Lung (tissue), 12 donors: ENCODE data around the gene AKR7A3. TPM values are rescaled to one million over a fixed set of nuclear protein-coding genes. Genes with fewer than 3 reads are reported as not detected.
"Not testable (repeated sequence)": the region's sequence is repeated elsewhere in the genome, so short reads cannot be mapped to it uniquely, and the experiment has no call there.

Experiments used
- ATAC-seq: fragments of 200-7000 bp; cut with Tn5 transposase; one replicate; pipeline ENCODE4 v1.9.1; 2020; ENCODE audit warnings: moderate number of reproducible peaks; ENCODE audit not compliant: insufficient read depth, low FRiP score
- DNase-seq, 3 donors: peaks; one replicate each; pipeline ENCODE4 v3.0.0-alpha.2; 2013 to 2017
- H3K27ac ChIP-seq, 2 donors: one replicate each; pipeline ENCODE4 v1.5.1; 2013; ENCODE audit warnings: mild to moderate bottlenecking in 2 of 2, moderate library complexity in 2 of 2, control low read depth in 1 of 2, inconsistent platforms in 1 of 2, low read depth in 1 of 2, low read length in 1 of 2
- H3K27me3 ChIP-seq, 3 donors: one replicate each; pipeline ENCODE4 v1.5.1; 2013; ENCODE audit warnings: low read length in 2 of 3; ENCODE audit not compliant: control insufficient read depth in 3 of 3, insufficient read depth in 3 of 3
- H3K36me3 ChIP-seq, 4 donors: one replicate each; pipeline ENCODE4 v1.5.1; 2013; ENCODE audit warnings: low read length in 4 of 4, mild to moderate bottlenecking in 1 of 4, moderate library complexity in 1 of 4; ENCODE audit not compliant: control insufficient read depth in 4 of 4, insufficient read depth in 4 of 4
- H3K4me1 ChIP-seq, 5 donors: one replicate each; pipeline ENCODE4 v1.5.1; 2013; ENCODE audit warnings: low read length in 5 of 5, mild to moderate bottlenecking in 2 of 5, moderate library complexity in 1 of 5; ENCODE audit not compliant: control insufficient read depth in 5 of 5, insufficient read depth in 5 of 5
- H3K4me3 ChIP-seq: one replicate; pipeline ENCODE4 v1.5.1; 2013; ENCODE audit warnings: mild to moderate bottlenecking, control low read depth, moderate library complexity
- H3K9ac ChIP-seq, 2 donors: one replicate each; pipeline ENCODE4 v1.5.1; 2013; ENCODE audit warnings: low read length in 2 of 2, control low read depth in 1 of 2; ENCODE audit not compliant: insufficient read depth in 1 of 2
- H3K9me3 ChIP-seq, 4 donors: one replicate each; pipeline ENCODE4 v1.5.1; 2013; ENCODE audit warnings: low read length in 3 of 4, mild to moderate bottlenecking in 1 of 4, moderate library complexity in 1 of 4; ENCODE audit not compliant: control insufficient read depth in 4 of 4, insufficient read depth in 3 of 4
- CTCF ChIP-seq: IDR thresholded peaks from 2 replicates; pipeline ENCODE4 v1.5.1; 2012; ENCODE audit warnings: mild to moderate bottlenecking; ENCODE audit errors: control extremely low read depth, extremely low read depth
- WGBS, 2 donors: extraction: QIAGEN DNeasy Blood & Tissue Kit; methylation state at CpG; one replicate each; pipeline ENCODE4 v1.1.7; 2013; 5-methylcytosine and 5-hydroxymethylcytosine counted together
- polyA plus RNA-seq, 2 donors: library from polyadenylated mRNA; stranded (reverse); fragments of 200-250 nt; gene quantifications; one replicate each; pipeline ENCODE4 v1.2.1, GENCODE V29; 2013
- total RNA-seq, 2 donors: library from RNA; depleted of rRNA in 1 of 2; stranded (reverse); fragments of >200 nt in 1 of 2; gene quantifications; one replicate each; pipeline ENCODE4 v1.2.1, GENCODE V29; 2014 to 2021
- donor health status: control.
- donor health status: control.
- donor health status: Bipolar disorder and iron deficiency.
- donor health status: healthy.
- donor health status: DM: yes; HTN: yes; CAD: no.

The AKR7A3 gene
- total and polyA plus RNA-seq, 4 donors: 0.23 to 1.3 (median 0.82) TPM

GRCh38 chr1:19306941-19307340 is 18.4 kb upstream of the AKR7A3 start:
- Histone ChIP-seq H3K4me3 (no peak overlapping the region), H3K36me3 (peaks cover 11 to 50% (median 44%) of the 10 kb centered on the region in 4 donors), H3K9ac (no peak overlapping the region), H3K4me1 (peaks cover 0 to 11% (median 3%) of the 10 kb centered on the region in 5 donors), H3K27me3 (no peaks in the 10 kb centered on the region), H3K27ac (no peak overlapping the region), H3K9me3 (no peaks in the 10 kb centered on the region)
- no peak for ATAC-seq
- DNase-seq: no peak
- no peak for TF ChIP-seq CTCF
- 96 to 98% methylated on average over 6 of the region's 6 CpGs for WGBS, 2 donors

- Histone ChIP-seq H3K36me3 (peaks cover 11 to 50% (median 45%) of the 10 kb centered on the region in 4 donors), H3K4me1 (peaks cover 0 to 5% (median 3%) of the 10 kb centered on the region in 5 donors), H3K27ac (no peak overlapping the region), H3K4me3 (no peak overlapping the region), H3K27me3 (no peaks in the 10 kb centered on the region), H3K9me3 (no peaks in the 10 kb centered on the region), H3K9ac (no peak overlapping the region)
- WGBS, 2 donors: 95 to 96% methylated on average over 11 of the region's 11 CpGs
- DNase-seq: no peak
- TF ChIP-seq CTCF: no peak
- no peak for ATAC-seq
Measured at GRCh38 chr1:19305880-19306279, 17.3 kb upstream of the AKR7A3 start.

DNA sequence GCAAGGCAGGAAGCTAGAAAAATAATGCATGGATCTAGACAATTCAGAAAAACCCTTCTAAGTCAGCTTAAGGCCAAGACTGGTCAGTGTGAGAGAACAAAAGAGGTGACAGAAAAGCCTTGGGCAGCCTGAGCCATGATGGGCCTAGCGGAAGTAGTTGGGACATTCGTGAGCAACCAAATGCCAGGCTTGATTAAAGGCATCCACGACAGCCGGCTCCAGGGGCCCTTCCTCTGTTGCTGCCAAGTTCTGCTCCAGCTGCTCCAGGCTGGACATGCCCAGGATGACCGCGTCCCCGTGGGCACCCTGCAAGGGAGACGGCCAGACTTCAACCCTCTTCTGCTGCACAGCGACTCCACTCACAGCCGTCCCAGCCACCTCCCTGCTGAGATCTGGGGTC is 15.5 kb upstream of the AKR7A3 start:
- H3K27ac ChIP-seq, H3K9me3 ChIP-seq, H3K27me3 ChIP-seq, DNase-seq, H3K9ac ChIP-seq, H3K4me3 ChIP-seq, ATAC-seq, H3K4me1 ChIP-seq: not testable (repeated sequence)
- WGBS, 2 donors: 94 to 95% methylated on average over 10 of the region's 10 CpGs
- H3K36me3 ChIP-seq: peaks cover 11 to 48% (median 45%) of the 10 kb centered on the region in 4 donors

- ATAC-seq (no peak), DNase-seq (no peak)
- TF ChIP-seq CTCF: no peak
- no peaks in the 10 kb centered on the region for H3K4me1 ChIP-seq
- H3K27me3 ChIP-seq: no peaks in the 10 kb centered on the region
- H3K9me3 ChIP-seq: peaks cover 0 to 3% (median 1%) of the 10 kb centered on the region in 4 donors
- H3K36me3 ChIP-seq: peaks cover 11 to 26% (median 23%) of the 10 kb centered on the region in 4 donors
- no peak overlapping the region for H3K27ac ChIP-seq
- H3K9ac ChIP-seq: no peak overlapping the region
- H3K4me3 ChIP-seq: no peak overlapping the region
- WGBS, 2 donors: 93 to 95% methylated on average over 2 of the region's 2 CpGs
Measured at GRCh38 chr1:19300211-19300610, 11.6 kb upstream of the AKR7A3 start.
